ENCODE measurements around the gene F12.
"Not testable (repeated sequence)": the region's sequence is repeated elsewhere in the genome, so short reads cannot be mapped to it uniquely, and the experiment has no call there.

F12 gene

DNA sequence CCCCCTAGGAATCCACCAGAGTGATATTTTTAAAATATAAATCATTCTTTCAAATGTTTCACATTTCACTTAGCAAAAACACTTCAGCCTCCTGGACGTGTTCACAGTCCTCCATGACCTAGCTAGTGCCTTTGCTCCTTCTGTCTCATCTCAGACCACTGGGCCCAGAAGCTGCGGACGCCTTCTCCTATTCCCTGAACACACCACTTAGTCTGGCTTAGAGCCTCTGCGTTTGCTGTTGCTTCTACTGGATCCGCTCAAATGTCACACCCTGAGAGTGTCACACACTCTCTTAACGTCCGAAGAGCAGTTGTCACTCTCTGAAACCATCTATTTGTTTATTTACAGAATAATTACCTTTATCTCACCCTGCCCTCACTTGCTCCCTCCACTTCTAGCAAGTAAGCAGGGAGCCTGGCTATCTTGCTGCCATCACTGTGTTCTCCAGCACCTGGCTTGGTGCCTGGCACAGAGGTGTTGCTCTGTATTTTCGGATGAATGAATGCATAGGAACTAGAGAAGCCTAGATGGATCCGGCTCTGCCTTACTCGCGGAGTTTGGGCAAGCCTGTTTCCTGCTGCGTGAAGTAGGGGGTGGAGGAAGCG is 15.9 kb upstream of the F12 start:
- FAIRE-seq (no peak), DNase-seq (ENCODE audit: insufficient read length, low spot score) (no peak)
- TF ChIP-seq, protein P1, sequence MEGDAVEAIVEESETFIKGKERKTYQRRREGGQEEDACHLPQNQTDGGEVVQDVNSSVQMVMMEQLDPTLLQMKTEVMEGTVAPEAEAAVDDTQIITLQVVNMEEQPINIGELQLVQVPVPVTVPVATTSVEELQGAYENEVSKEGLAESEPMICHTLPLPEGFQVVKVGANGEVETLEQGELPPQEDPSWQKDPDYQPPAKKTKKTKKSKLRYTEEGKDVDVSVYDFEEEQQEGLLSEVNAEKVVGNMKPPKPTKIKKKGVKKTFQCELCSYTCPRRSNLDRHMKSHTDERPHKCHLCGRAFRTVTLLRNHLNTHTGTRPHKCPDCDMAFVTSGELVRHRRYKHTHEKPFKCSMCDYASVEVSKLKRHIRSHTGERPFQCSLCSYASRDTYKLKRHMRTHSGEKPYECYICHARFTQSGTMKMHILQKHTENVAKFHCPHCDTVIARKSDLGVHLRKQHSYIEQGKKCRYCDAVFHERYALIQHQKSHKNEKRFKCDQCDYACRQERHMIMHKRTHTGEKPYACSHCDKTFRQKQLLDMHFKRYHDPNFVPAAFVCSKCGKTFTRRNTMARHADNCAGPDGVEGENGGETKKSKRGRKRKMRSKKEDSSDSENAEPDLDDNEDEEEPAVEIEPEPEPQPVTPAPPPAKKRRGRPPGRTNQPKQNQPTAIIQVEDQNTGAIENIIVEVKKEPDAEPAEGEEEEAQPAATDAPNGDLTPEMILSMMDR (IDR thresholded peaks at IDR 0.05; ENCODE audit: insufficient read depth, missing control alignments), result no peak

DNA sequence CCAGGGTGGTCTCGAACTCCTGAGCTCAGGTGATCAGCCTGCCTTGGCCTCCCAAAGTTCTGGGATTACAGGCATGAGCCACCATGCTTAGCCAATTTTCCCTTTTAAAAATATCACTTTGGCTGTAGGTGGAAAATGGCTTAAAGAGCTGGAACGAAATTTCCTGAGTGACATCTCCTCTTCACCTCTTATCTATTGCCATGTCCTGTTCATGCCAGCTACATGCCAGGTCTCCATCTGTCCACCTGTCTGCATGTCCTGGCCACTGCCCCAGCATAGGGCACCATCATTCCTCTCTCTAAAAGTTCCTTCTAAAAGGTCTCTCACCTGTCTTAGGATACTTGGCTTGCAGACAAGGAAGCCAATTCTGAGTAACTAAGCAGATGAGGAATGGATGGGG is 14.3 kb upstream of the F12 start:
- FAIRE-seq, result no peak

DNA sequence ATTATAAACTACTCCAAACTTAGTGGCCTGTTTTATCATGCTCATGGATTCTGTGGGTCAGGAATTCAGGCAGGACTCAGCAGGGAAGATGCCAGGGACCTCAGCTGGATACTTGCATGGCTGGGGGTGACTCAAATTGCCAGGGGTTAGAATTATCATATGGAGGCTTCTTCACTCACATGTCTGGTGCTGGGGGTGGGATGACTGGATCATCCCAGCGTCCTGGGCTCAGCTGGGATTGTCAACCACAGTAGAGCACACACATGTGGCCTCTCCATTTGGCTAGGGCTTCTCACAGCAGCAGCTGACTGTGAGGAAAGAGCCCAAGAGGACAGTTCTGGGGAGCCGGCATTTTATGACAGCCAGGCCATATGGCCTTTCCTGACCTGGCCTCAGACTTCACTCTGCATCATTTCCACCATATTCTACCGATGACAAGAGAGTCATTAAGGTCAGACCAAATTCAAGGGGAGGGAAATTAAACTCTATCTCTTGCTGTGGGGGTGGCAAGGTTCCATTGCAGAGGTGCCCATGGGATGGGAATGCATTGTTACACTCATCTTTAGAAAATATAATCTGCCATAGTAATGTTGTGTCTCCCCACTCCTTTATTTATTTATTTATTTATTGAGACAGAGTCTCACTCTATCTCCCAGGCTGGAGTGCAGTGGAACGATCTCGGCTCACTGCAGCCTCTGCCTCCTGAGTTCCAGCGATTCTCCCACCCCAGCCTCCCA is 11.9 kb upstream of the F12 start:
- no peak for FAIRE-seq
- DNase-seq (ENCODE audit: insufficient read length, low spot score), result no peak
- TF ChIP-seq, protein P1 (IDR thresholded peaks at IDR 0.05; ENCODE audit: insufficient read depth, missing control alignments), result no peak

More for the DNA sequence above, 14.3 kb upstream of the F12 start:
- TF ChIP-seq, protein P1 (IDR thresholded peaks at IDR 0.05; ENCODE audit: insufficient read depth, missing control alignments), result no peak
- DNase-seq (ENCODE audit: insufficient read length, low spot score), result no peak

DNA sequence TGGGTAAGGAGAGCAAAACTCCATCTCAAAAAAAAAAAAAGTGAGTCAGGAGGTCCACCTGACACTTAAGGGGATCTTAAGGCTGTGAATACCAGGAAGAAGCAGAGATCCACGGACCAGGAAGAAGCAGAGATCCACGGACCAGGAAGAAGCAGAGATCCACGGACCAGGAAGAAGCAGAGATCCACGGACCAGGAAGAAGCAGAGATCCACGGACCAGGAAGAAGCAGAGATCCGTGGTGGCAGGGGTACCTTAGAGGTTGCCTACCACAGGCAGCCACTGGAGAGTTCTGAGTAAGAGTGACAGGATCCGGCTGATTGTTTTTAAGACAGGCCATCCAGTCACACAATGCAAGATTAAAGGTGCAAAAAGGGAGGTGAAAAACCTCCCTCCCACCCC is 11.1 kb upstream of the F12 start:
- not testable (repeated sequence) for FAIRE-seq; DNase-seq (ENCODE audit: insufficient read length, low spot score)

DNA sequence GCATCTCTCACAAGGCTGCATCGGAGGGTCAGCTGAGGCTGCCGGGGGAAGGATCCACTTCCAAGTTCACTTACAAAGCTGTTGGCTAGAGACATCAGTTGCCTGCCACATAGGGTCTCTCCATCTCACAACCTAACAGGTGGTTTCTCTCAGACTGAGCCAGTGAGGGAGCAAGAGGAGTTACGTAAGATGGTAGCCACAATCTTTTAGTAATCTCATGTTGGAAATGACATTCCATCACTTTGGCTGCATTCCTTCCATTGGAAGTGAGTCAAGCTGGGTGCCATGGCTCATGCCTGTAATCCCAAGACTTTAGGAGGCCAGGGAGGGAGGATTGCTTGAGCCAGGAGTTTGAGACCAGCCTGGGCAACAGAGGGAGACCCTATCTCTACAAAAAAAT is 9.7 kb upstream of the F12 start:
- TF ChIP-seq, protein P1 (IDR thresholded peaks at IDR 0.05; ENCODE audit: insufficient read depth, missing control alignments), result no peak
- no peak for FAIRE-seq
- DNase-seq (ENCODE audit: insufficient read length, low spot score), result no peak

DNA sequence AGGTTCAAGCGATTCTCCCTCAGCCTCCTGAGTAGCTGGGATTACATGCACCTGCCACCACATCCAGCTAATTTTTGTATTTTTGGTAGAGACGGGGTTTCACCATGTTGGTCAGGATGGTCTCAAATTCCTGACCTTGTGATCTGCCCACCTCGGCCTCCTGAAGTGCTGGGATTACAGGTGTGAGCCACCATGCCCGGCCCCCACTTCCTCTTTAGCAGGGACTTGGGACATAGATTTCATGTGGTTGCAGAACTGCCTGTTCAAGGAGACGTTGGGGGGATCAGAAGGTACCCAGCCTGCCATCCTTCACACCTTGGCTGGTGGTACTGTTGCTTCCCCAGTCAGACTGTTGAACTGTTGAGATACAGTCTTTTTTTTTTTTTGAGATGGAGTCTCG is 7.7 kb upstream of the F12 start:
- not testable (repeated sequence) for DNase-seq (ENCODE audit: insufficient read length, low spot score); FAIRE-seq

DNA sequence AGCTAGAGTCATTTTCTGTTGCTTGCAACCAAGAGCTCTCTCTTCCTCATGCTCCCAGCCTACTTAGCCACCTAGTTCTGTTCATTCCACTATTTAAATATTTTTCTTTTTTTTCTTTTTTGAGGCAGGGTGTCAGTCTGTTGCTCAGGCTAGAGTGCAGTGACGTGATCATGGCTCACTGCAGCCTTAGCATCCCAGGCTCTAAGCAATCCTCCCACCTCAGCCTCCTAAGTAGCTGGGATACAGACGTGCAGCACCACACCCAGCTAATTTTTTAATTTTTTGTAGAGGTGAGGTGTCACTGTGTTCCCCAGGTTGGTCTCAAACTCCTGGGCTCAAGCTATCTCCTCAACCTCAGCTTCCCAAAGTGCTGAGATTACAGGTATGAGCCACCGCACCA is 5.1 kb upstream of the F12 start:
- FAIRE-seq (no peak), DNase-seq (ENCODE audit: insufficient read length, low spot score) (no peak)
- TF ChIP-seq, protein P1 (IDR thresholded peaks at IDR 0.05; ENCODE audit: insufficient read depth, missing control alignments), result no peak

DNA sequence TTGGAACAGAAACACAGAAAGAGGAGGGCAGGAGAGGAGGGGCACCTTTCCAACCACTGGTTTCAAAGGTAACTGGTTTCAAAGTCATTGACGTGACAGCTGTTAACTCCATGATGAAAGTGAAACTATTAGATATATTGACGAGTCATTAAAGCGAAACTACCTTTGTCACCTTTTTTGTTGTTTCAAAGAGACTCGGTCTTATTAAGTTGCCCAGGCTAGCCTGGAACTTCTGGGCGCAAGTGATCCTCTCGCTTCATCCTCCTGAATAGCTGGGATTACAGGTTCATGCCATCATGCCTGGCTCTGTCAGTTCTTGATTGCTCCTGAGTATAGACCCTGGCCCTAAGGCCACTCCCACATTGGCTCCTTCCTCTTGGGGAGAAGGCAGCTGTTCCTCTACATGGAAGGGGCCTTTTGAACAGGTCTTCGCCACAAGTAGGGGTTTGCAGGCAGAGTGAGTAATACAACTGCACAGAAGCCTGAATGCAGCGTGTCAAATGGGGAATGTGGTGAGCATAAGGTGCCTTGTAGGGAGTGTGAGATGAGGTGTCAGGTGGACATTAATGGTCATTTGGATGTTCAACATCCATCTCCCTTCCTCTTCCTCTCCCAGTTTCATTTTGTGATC is 3.4 kb upstream of the F12 start:
- TF ChIP-seq, protein P1 (IDR thresholded peaks at IDR 0.05; ENCODE audit: insufficient read depth, missing control alignments), result no peak
- no peak for DNase-seq (ENCODE audit: insufficient read length, low spot score)
- no peak for FAIRE-seq

Measured in D721Med (cell line).